OCI-LY7 (cell line): Measurements from ENCODE around the gene PRKAR2A. TPM values are rescaled to one million over a fixed set of nuclear protein-coding genes. Genes with fewer than 3 reads are reported as not detected.
"Not testable (repeated sequence)": the region's sequence is repeated elsewhere in the genome, so short reads cannot be mapped to it uniquely, and the experiment has no call there.

Experiments
- BruUV-seq: library from RNA; stranded (reverse); fragments of 400-500 nt; replicated peaks from 2 replicates; lab custom pipeline; 2021; lab: Mats Ljungman, UMichigan
- CTCF ChIA-PET: fragments of 300-600 bp; sonication (Branson Sonifier 250); formaldehyde crosslinking; loops from one replicate; lab custom pipeline; 2022; ENCODE audit warnings: antibody characterized with exemption; ENCODE audit not compliant: unreplicated experiment; lab: Charles Lee
- POLR2A ChIA-PET: fragments of 300-600 bp; sonication (Branson Sonifier 250); formaldehyde crosslinking; loops from one replicate; lab custom pipeline; 2022; ENCODE audit warnings: antibody characterized with exemption; lab: Charles Lee
- DNase-seq: peaks from one replicate; pipeline ENCODE4 v3.0.0-alpha.2; 2015; ENCODE audit warnings: low spot score
- H2AFZ ChIP-seq: fragments of 200-600 bp; sonication (generic), shearing (Covaris generic); 2 replicates; pipeline ENCODE4 v1.6.1; 2014; ENCODE audit warnings: mild to moderate bottlenecking, antibody characterized with exemption, low read length, moderate library complexity
- H3K27ac ChIP-seq: fragments of 200-600 bp; sonication (generic); 2 replicates; pipeline ENCODE4 v1.5.1; 2014; ENCODE audit warnings: mixed run types, low read depth, mild to moderate bottlenecking, moderate library complexity, low read length, inconsistent platforms; ENCODE audit not compliant: poor library complexity, severe bottlenecking
- H3K36me3 ChIP-seq: fragments of 200-600 bp; sonication (generic); 2 replicates; pipeline ENCODE4 v1.6.1; 2014; ENCODE audit warnings: mild to moderate bottlenecking, antibody characterized with exemption, low read length, moderate library complexity, mixed read lengths; ENCODE audit not compliant: insufficient read depth
- H3K4me1 ChIP-seq: fragments of 200-600 bp; sonication (generic); 2 replicates; pipeline ENCODE4 v1.5.1; 2014; ENCODE audit warnings: mild to moderate bottlenecking, low read length; ENCODE audit not compliant: insufficient read depth, poor library complexity, severe bottlenecking
- H3K4me2 ChIP-seq: fragments of 200-600 bp; sonication (generic); 2 replicates; pipeline ENCODE4 v1.6.1; 2014; ENCODE audit warnings: mild to moderate bottlenecking, low read length
- H3K4me3 ChIP-seq: fragments of 200-600 bp; sonication (generic); 2 replicates; pipeline ENCODE4 v1.5.1; 2014; ENCODE audit warnings: mild to moderate bottlenecking, low read depth, low read length; ENCODE audit not compliant: poor library complexity, severe bottlenecking
- H3K79me2 ChIP-seq: fragments of 200-600 bp; sonication (generic); 2 replicates; pipeline ENCODE4 v1.6.1; 2016; ENCODE audit warnings: low read depth, mild to moderate bottlenecking, low read length, moderate library complexity, mixed read lengths; ENCODE audit not compliant: insufficient read depth
- H3K9me2 ChIP-seq: fragments of 200-600 bp; sonication (generic); 2 replicates; pipeline ENCODE4 v1.6.1; 2016; ENCODE audit warnings: mild to moderate bottlenecking, low read length, mixed read lengths; ENCODE audit not compliant: insufficient read depth
- H3K9me3 ChIP-seq: fragments of 200-600 bp; sonication (generic); 2 replicates; pipeline ENCODE4 v1.6.1; 2014; ENCODE audit warnings: mild to moderate bottlenecking, mixed run types, low read length, mixed read lengths
- H4K20me1 ChIP-seq: fragments of 200-600 bp; sonication (generic); 2 replicates; pipeline ENCODE4 v1.6.1; 2014; ENCODE audit warnings: mild to moderate bottlenecking, antibody characterized with exemption, low read length, moderate library complexity, mixed read lengths; ENCODE audit not compliant: insufficient read depth
- CTCF ChIP-seq: fragments of 200-600 bp; sonication (generic); conservative IDR thresholded peaks from 2 replicates; pipeline ENCODE4 v1.5.1; 2014; ENCODE audit warnings: mild to moderate bottlenecking, antibody characterized with exemption, low read length, moderate library complexity, mixed read lengths
- EZH2phosphoT487 ChIP-seq: fragments of 200-600 bp; sonication (generic); IDR thresholded peaks from 2 replicates; pipeline ENCODE4 v1.6.1; 2018; ENCODE audit warnings: low read depth, borderline replicate concordance, mild to moderate bottlenecking, mixed run types, antibody characterized with exemption, low read length, moderate library complexity, mixed read lengths
- intact Hi-C: fragments of 100-400 bp; cut with micrococcal nuclease; formaldehyde crosslinking; loops from one replicate; pipeline ENCODE4 v1.10.0; 2022; ENCODE audit not compliant: unreplicated experiment
- total RNA-seq, 2 experiments: library from RNA; depleted of rRNA in 1 of 2; stranded (reverse); fragments of >200 nt in 1 of 2; shearing (Covaris generic) in 1 of 2; gene quantifications; 2 replicates each; pipeline ENCODE4 v1.2.3, GENCODE V29; 2014 to 2022

The PRKAR2A gene
- total RNA-seq, 2 experiments from 2014 or later = 16.0 to 22.4 TPM

GRCh38 chr3:48797626-48798025 is 50.0 kb downstream of the PRKAR2A start:
- no peaks in the 10 kb centered on the region for H3K9me2 ChIP-seq
- no peaks in the 10 kb centered on the region for H3K9me3 ChIP-seq
- H4K20me1 ChIP-seq = no peaks in the 10 kb centered on the region
- H3K27ac ChIP-seq = no peak overlapping the region
- no peaks in the 10 kb centered on the region for H3K36me3 ChIP-seq
- H2AFZ ChIP-seq = no peak overlapping the region
- H3K4me1 ChIP-seq = no peaks in the 10 kb centered on the region
- no peak for DNase-seq
- H3K79me2 ChIP-seq = no peaks in the 10 kb centered on the region
- CTCF ChIA-PET = no interaction called here
- BruUV-seq = no TSS peak
- POLR2A ChIA-PET = no interaction called here
- no peak overlapping the region for H3K4me2 ChIP-seq
- intact Hi-C loops = no loop called here
- H3K4me3 ChIP-seq = no peak overlapping the region
- TF ChIP-seq EZH2phosphoT487 = no peak
- TF ChIP-seq CTCF = no peak

- H2AFZ ChIP-seq = no peak overlapping the region
- no peak overlapping the region for H3K4me3 ChIP-seq
- no peaks in the 10 kb centered on the region for H4K20me1 ChIP-seq
- no peaks in the 10 kb centered on the region for H3K79me2 ChIP-seq
- no TSS peak for BruUV-seq
- ChIA-PET CTCF (no interaction called here), POLR2A (interaction anchor here (0.7 kb wide), 1 partner anchor 9 kb away, joined by 3 read pairs; no protein-coding TSS in a partner anchor)
- H3K36me3 ChIP-seq = no peaks in the 10 kb centered on the region
- DNase-seq = no peak
- no peaks in the 10 kb centered on the region for H3K9me2 ChIP-seq
- intact Hi-C loops = no loop called here
- H3K4me2 ChIP-seq = no peak overlapping the region
- no peak for TF ChIP-seq EZH2phosphoT487
- no peak for TF ChIP-seq CTCF
- H3K4me1 ChIP-seq = no peaks in the 10 kb centered on the region
- no peaks in the 10 kb centered on the region for H3K9me3 ChIP-seq
- H3K27ac ChIP-seq = no peak overlapping the region
Observed at GRCh38 chr3:48795997-48796732, 51.5 kb downstream of the PRKAR2A start.

- H3K4me3 ChIP-seq, H3K27ac ChIP-seq, H2AFZ ChIP-seq, H3K79me2 ChIP-seq, BruUV-seq, H3K9me3 ChIP-seq, DNase-seq, POLR2A ChIA-PET, intact Hi-C loops, H3K4me1 ChIP-seq, H4K20me1 ChIP-seq, H3K36me3 ChIP-seq, CTCF ChIA-PET, H3K4me2 ChIP-seq, H3K9me2 ChIP-seq: not testable (repeated sequence)
Observed at GRCh38 chr3:48793484-48793883, 54.2 kb downstream of the PRKAR2A start.
